Measurements from ENCODE around the gene METTL9. TPM values are rescaled to one million over a fixed set of nuclear protein-coding genes. Genes with fewer than 3 reads are reported as not detected.
"Not testable (repeated sequence)": the region's sequence is repeated elsewhere in the genome, so short reads cannot be mapped to it uniquely, and the experiment has no call there.

METTL9 gene
- total RNA-seq, 1 donor from 2014 or later, result 175 TPM

DNA sequence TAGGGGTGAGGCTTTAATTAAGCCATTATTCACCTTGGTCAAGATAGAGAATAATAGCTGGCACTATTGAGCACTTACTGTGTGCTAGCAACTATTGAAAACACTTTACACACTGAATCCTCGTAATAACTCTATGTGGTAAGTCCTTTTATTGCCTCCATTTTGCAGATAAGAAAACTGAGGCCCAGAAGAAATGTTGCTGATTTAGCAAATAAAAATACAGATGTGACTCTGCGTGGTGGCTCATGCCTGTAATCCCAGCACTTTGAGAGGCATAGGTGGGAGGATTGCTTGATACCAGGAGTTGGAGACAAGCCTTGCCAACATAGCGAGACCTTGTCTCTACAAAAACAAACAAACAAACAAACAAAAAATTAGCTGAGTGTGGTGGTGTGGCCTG, 83.8 kb downstream of the METTL9 start:
- no peak for DNase-seq (ENCODE audit: low read depth, low spot score)
- TF ChIP-seq CTCF (conservative IDR thresholded peaks at IDR 0.05), result no peak
- Mint-ChIP-seq H3K27ac (ENCODE audit: unreplicated experiment) (no peak overlapping the region), H3K27me3 (ENCODE audit: low read depth) (peaks cover 13% of the 10 kb centered on the region), H3K36me3 (ENCODE audit: low read depth) (no peaks in the 10 kb centered on the region), H3K4me3 (no peak overlapping the region), H3K4me1 (no peaks in the 10 kb centered on the region), H3K9me3 (no peaks in the 10 kb centered on the region)

- Mint-ChIP-seq H3K9me3 (no peaks in the 10 kb centered on the region), H3K4me3 (no peak overlapping the region), H3K36me3 (ENCODE audit: low read depth) (no peaks in the 10 kb centered on the region), H3K27ac (ENCODE audit: unreplicated experiment) (no peak overlapping the region), H3K27me3 (ENCODE audit: low read depth) (peaks cover 22% of the 10 kb centered on the region), H3K4me1 (no peaks in the 10 kb centered on the region)
- DNase-seq (ENCODE audit: low read depth, low spot score), result peak; percentile 23
- TF ChIP-seq CTCF (conservative IDR thresholded peaks at IDR 0.05), result peak; percentile 57
These were observed 84.8 kb downstream of the METTL9 start for GRCh38 chr16:21684199-21684598.

GRCh38 chr16:21685034-21685455, 85.7 kb downstream of the METTL9 start:
- Mint-ChIP-seq H3K36me3 (ENCODE audit: low read depth) (no peaks in the 10 kb centered on the region), H3K27ac (ENCODE audit: unreplicated experiment) (no peak overlapping the region), H3K27me3 (ENCODE audit: low read depth) (peaks cover 26% of the 10 kb centered on the region), H3K4me3 (no peak overlapping the region), H3K4me1 (no peaks in the 10 kb centered on the region), H3K9me3 (no peaks in the 10 kb centered on the region)
- peak; percentile 30 for DNase-seq (ENCODE audit: low read depth, low spot score)
- TF ChIP-seq CTCF (conservative IDR thresholded peaks at IDR 0.05), result no peak

- no peaks in the 10 kb centered on the region for H3K36me3 Mint-ChIP-seq (ENCODE audit: low read depth)
- no peak for TF ChIP-seq CTCF (conservative IDR thresholded peaks at IDR 0.05)
- H3K27me3 Mint-ChIP-seq (ENCODE audit: low read depth), result peaks cover 18% of the 10 kb centered on the region
- H3K27ac Mint-ChIP-seq (ENCODE audit: unreplicated experiment), result no peak overlapping the region
- no peaks in the 10 kb centered on the region for H3K9me3 Mint-ChIP-seq
- DNase-seq (ENCODE audit: low read depth, low spot score), result no peak
- H3K4me3 Mint-ChIP-seq, result no peak overlapping the region
- H3K4me1 Mint-ChIP-seq, result no peaks in the 10 kb centered on the region
These were observed 89.7 kb downstream of the METTL9 start for GRCh38 chr16:21689107-21689506.

DNA sequence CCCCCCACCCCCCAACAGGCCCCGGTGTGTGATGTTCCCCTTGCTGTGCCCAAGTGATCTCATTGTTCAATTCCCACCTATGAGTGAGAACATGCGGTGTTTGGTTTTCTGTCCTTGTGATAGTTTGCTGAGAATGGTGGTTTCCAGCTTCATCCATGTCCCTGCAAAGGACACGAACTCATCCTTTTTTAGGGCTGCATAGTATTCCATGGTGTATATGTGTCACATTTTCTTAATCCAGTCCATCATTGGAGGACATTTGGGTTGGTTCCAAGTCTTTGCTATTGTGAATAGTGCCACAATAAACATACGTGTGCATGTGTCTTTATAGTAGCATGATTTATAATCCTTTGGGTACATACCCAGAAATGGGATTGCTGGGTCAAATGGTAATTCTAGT, 91.6 kb downstream of the METTL9 start:
- not testable (repeated sequence) for H3K27ac Mint-ChIP-seq (ENCODE audit: unreplicated experiment); H3K9me3 Mint-ChIP-seq; H3K4me1 Mint-ChIP-seq; DNase-seq (ENCODE audit: low read depth, low spot score); H3K4me3 Mint-ChIP-seq; H3K36me3 Mint-ChIP-seq (ENCODE audit: low read depth)
- peaks cover 18% of the 10 kb centered on the region for H3K27me3 Mint-ChIP-seq (ENCODE audit: low read depth)

DNA sequence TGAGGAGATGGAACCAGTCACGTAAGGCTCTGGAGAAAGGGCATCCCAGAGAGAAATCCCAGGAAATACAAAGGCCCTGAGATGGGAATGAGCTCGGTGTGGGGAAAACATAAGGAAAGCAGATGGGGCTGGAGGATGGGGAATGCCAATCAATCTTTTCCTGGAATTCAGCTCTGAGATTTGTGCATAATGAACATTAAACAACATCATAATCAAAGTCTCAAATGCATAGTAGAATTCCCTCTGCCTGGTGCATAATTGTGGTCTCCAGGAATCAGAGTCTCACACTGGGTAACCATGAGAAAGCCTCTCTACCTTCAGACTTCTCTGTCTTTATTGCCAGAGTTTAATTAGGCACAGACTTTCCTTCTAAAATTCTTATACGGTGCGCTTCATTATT, 95.2 kb downstream of the METTL9 start:
- no peaks in the 10 kb centered on the region for H3K36me3 Mint-ChIP-seq (ENCODE audit: low read depth)
- H3K27ac Mint-ChIP-seq (ENCODE audit: unreplicated experiment), result peak overlapping the region; percentile 66
- H3K4me1 Mint-ChIP-seq, result no peaks in the 10 kb centered on the region
- H3K27me3 Mint-ChIP-seq (ENCODE audit: low read depth), result peaks cover 6% of the 10 kb centered on the region
- DNase-seq (ENCODE audit: low read depth, low spot score), result no peak
- no peaks in the 10 kb centered on the region for H3K9me3 Mint-ChIP-seq
- no peak overlapping the region for H3K4me3 Mint-ChIP-seq
- no peak for TF ChIP-seq CTCF (conservative IDR thresholded peaks at IDR 0.05)
